ENCODE results near the gene PCDH12.

DNA sequence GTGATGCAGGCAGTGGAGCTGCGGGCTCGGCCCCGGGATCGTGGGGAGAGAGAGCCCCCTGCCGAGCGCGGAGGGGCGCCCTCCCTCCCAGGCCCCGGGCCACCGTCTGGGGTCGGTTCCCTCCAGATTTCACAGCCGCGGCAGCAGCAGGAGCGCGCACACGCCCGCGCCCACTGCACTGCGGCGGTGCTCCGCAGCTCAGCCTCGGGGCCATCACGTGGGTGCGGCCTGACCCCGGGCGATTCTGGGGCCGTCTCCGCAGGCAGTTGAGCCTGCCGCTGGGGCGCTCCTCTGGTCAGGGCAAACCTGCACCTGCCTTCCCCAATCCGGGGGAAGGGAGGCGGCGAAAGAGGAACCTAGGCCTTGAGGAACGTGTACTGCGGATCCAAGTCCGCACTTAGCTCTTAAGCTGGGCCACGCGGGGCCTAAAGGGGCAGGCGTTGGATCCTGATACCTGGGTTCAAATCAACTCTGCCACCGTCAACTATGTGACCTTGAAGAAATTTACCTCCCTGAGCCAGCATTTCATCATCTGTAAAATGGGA, 43.7 kb downstream of the PCDH12 start:
- TF ChIP-seq, protein P1, sequence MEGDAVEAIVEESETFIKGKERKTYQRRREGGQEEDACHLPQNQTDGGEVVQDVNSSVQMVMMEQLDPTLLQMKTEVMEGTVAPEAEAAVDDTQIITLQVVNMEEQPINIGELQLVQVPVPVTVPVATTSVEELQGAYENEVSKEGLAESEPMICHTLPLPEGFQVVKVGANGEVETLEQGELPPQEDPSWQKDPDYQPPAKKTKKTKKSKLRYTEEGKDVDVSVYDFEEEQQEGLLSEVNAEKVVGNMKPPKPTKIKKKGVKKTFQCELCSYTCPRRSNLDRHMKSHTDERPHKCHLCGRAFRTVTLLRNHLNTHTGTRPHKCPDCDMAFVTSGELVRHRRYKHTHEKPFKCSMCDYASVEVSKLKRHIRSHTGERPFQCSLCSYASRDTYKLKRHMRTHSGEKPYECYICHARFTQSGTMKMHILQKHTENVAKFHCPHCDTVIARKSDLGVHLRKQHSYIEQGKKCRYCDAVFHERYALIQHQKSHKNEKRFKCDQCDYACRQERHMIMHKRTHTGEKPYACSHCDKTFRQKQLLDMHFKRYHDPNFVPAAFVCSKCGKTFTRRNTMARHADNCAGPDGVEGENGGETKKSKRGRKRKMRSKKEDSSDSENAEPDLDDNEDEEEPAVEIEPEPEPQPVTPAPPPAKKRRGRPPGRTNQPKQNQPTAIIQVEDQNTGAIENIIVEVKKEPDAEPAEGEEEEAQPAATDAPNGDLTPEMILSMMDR (IDR thresholded peaks at IDR 0.05) = peak; percentile 37
- TF ChIP-seq EZH2 (IDR thresholded peaks at IDR 0.05) = peak; percentile 25

All from neural progenitor cell (in vitro differentiated cells).